T-cell (primary cell): Measurements from ENCODE around the gene PANK1. TPM values are rescaled to one million over a fixed set of nuclear protein-coding genes. Genes with fewer than 3 reads are reported as not detected.

Experiments used
- ATAC-seq, 4 experiments: fragments of 200-7000 bp in 3 of 4; fragments of 150-1000 bp in 1 of 4; cut with Tn5 transposase; replicated peaks in 1 of 4; 1 replicate in 3 of 4; 2 replicates in 1 of 4; pipeline ENCODE4 v1.10.0; 2021; ENCODE audit warnings: moderate library complexity in 3 of 4, mild to moderate bottlenecking in 2 of 4, moderate number of reproducible peaks in 1 of 4
- CTCF ChIA-PET, 2 donors: fragments of 300-600 bp; sonication (Branson Sonifier 250); formaldehyde crosslinking; loops; one replicate each; lab custom pipeline; 2022; ENCODE audit warnings: antibody characterized with exemption in 2 of 2; lab: Charles Lee
- POLR2A ChIA-PET, 2 donors: fragments of 300-600 bp; sonication (Branson Sonifier 250); formaldehyde crosslinking; loops; one replicate each; lab custom pipeline; 2022; ENCODE audit warnings: antibody characterized with exemption in 2 of 2; lab: Charles Lee
- DNase-seq, 35 experiments: peaks; one replicate each; pipeline versions ENCODE4 v3.0.0 to v3.0.0-alpha.2; 2013 to 2023
- H3K27ac ChIP-seq: one replicate; pipeline ENCODE4 v1.5.1; 2013; ENCODE audit warnings: low read length
- H3K27me3 ChIP-seq, 2 experiments: replicated peaks in 1 of 2; 1 replicate in 1 of 2; 2 replicates in 1 of 2; pipeline versions ENCODE4 v1.6.1 to v1.7.0; 2013; ENCODE audit warnings: low read length in 1 of 2, mixed read lengths in 1 of 2; ENCODE audit not compliant: control insufficient read depth in 2 of 2, insufficient read depth in 2 of 2; ENCODE audit errors: extremely low read depth in 1 of 2
- H3K36me3 ChIP-seq, 2 donors: 1 replicate in 1 of 2; 2 replicates in 1 of 2; pipeline versions ENCODE4 v1.6.1 to v1.7.0; 2013; ENCODE audit warnings: low read length in 1 of 2; ENCODE audit not compliant: control insufficient read depth in 2 of 2, insufficient read depth in 1 of 2; ENCODE audit errors: extremely low read depth in 1 of 2
- H3K4me1 ChIP-seq, 2 experiments: 1 replicate in 1 of 2; 2 replicates in 1 of 2; pipeline versions ENCODE4 v1.6.1 to v1.7.0; 2013; ENCODE audit warnings: low read length in 2 of 2, mixed read lengths in 1 of 2; ENCODE audit not compliant: insufficient read depth in 2 of 2, control insufficient read depth in 1 of 2; ENCODE audit errors: extremely low read depth in 1 of 2
- H3K4me3 ChIP-seq, 2 donors: 1 replicate in 1 of 2; 2 replicates in 1 of 2; pipeline versions ENCODE4 v1.5.1 to v1.7.0; 2013; ENCODE audit warnings: mild to moderate bottlenecking in 2 of 2, low read length in 1 of 2, moderate library complexity in 1 of 2; ENCODE audit not compliant: control insufficient read depth in 1 of 2; ENCODE audit errors: extremely low read depth in 1 of 2
- H3K9me3 ChIP-seq: 2 replicates; pipeline ENCODE4 v1.7.0; 2013
- H3K27ac Mint-ChIP-seq, 2 donors: one replicate each; pipeline ENCODE4 v1.8.0; 2020 to 2021; ENCODE audit warnings: mild to moderate bottlenecking in 2 of 2, mixed read lengths in 2 of 2
- H3K27me3 Mint-ChIP-seq, 2 donors: one replicate each; pipeline ENCODE4 v1.8.0; 2021 to 2022; ENCODE audit warnings: mixed read lengths in 2 of 2
- H3K36me3 Mint-ChIP-seq: one replicate; pipeline ENCODE4 v1.8.0; 2021; ENCODE audit warnings: mixed read lengths
- H3K4me1 Mint-ChIP-seq, 3 donors: one replicate each; pipeline ENCODE4 v1.8.0; 2020 to 2022; ENCODE audit warnings: mixed read lengths in 3 of 3, mild to moderate bottlenecking in 1 of 3
- H3K4me3 Mint-ChIP-seq, 3 donors: one replicate each; pipeline ENCODE4 v1.8.0; 2020 to 2022; ENCODE audit warnings: mild to moderate bottlenecking in 3 of 3, mixed read lengths in 3 of 3, moderate library complexity in 3 of 3
- H3K9me3 Mint-ChIP-seq, 3 donors: one replicate each; pipeline ENCODE4 v1.8.0; 2020 to 2022; ENCODE audit warnings: mixed read lengths in 3 of 3
- WGBS: methylation state at CpG from one replicate; pipeline ENCODE4 v1.1.5; 2013; ENCODE audit warnings: missing lambda C conversion rate; ENCODE audit not compliant: insufficient coverage; 5-methylcytosine and 5-hydroxymethylcytosine counted together
- total RNA-seq, 35 experiments: library from RNA in 6 of 35; stranded (reverse) in 6 of 35; fragments of 120-200 nt in 1 of 35; gene quantifications; one replicate each; pipeline versions ENCODE4 v1.2.1 to v1.2.4 and lab custom pipeline; 2013 to 2026

Gene PANK1
- total RNA-seq, 5 donors from 2014 or later (not counting 1 experiment from before 2014, with no cell fraction given): 1.4 to 2.0 (median 1.8) TPM

GRCh38 chr10:89657302-89657701 lies 12.3 kb upstream of the PANK1 start:
- Mint-ChIP-seq H3K9me3 (peaks cover 4 to 5% (median 5%) of the 10 kb centered on the region in 3 donors), H3K27ac (no peak overlapping the region), H3K4me1 (peaks cover 0 to 3% (median 0%) of the 10 kb centered on the region in 3 donors), H3K4me3 (no peak overlapping the region), H3K27me3 (peaks cover 0 to 5% of the 10 kb centered on the region in 2 donors), H3K36me3 (no peaks in the 10 kb centered on the region)
- ATAC-seq: no peak
- no peaks in the 10 kb centered on the region for H3K27me3 ChIP-seq
- DNase-seq: no peak
- H3K27ac ChIP-seq: no peak overlapping the region
- POLR2A ChIA-PET: no interaction called here
- no peaks in the 10 kb centered on the region for H3K4me1 ChIP-seq
- no peaks in the 10 kb centered on the region for H3K9me3 ChIP-seq
- no CpG with 5 or more reads among the region's 1 CpG for WGBS
- CTCF ChIA-PET: no interaction called here
- no peaks in the 10 kb centered on the region for H3K36me3 ChIP-seq
- H3K4me3 ChIP-seq: no peak overlapping the region

GRCh38 chr10:89655722-89656121 lies 10.7 kb upstream of the PANK1 start:
- Mint-ChIP-seq H3K4me3 (no peak overlapping the region), H3K9me3 (peaks cover 4 to 5% (median 5%) of the 10 kb centered on the region in 3 donors), H3K27ac (no peak overlapping the region), H3K4me1 (peaks cover 0 to 3% (median 0%) of the 10 kb centered on the region in 3 donors), H3K36me3 (no peaks in the 10 kb centered on the region), H3K27me3 (peaks cover 0 to 5% of the 10 kb centered on the region in 2 donors)
- H3K4me3 ChIP-seq: no peak overlapping the region
- H3K27ac ChIP-seq: no peak overlapping the region
- H3K36me3 ChIP-seq: no peaks in the 10 kb centered on the region
- ATAC-seq (no peak), DNase-seq (no peak)
- no peaks in the 10 kb centered on the region for H3K27me3 ChIP-seq
- 86% methylated on average over 1 of the region's 1 CpG for WGBS
- ChIA-PET POLR2A (no interaction called here), CTCF (no interaction called here)
- H3K9me3 ChIP-seq: no peaks in the 10 kb centered on the region
- H3K4me1 ChIP-seq: no peaks in the 10 kb centered on the region

- H3K4me1 ChIP-seq: no peaks in the 10 kb centered on the region
- Mint-ChIP-seq H3K4me3 (no peak overlapping the region), H3K9me3 (peaks cover 4 to 5% (median 5%) of the 10 kb centered on the region in 3 donors), H3K36me3 (no peaks in the 10 kb centered on the region), H3K4me1 (peaks cover 0 to 3% (median 0%) of the 10 kb centered on the region in 3 donors), H3K27me3 (peaks cover 8 to 13% of the 10 kb centered on the region in 2 donors), H3K27ac (no peak overlapping the region)
- ChIA-PET POLR2A (no interaction called here), CTCF (no interaction called here)
- DNase-seq: no peak
- ATAC-seq: no peak
- H3K9me3 ChIP-seq: no peaks in the 10 kb centered on the region
- no CpG with 5 or more reads among the region's 6 CpGs for WGBS
- no peaks in the 10 kb centered on the region for H3K36me3 ChIP-seq
- no peak overlapping the region for H3K4me3 ChIP-seq
- H3K27me3 ChIP-seq: peaks cover 0 to 3% of the 10 kb centered on the region in 2 experiments
- H3K27ac ChIP-seq: no peak overlapping the region
Measured at GRCh38 chr10:89653410-89653869, 8.4 kb upstream of the PANK1 start.

- ATAC-seq: no peak
- H3K4me3 Mint-ChIP-seq: no peak overlapping the region
- H3K4me1 Mint-ChIP-seq: peaks cover 0 to 3% (median 0%) of the 10 kb centered on the region in 3 donors
- Histone ChIP-seq H3K4me1 (no peaks in the 10 kb centered on the region), H3K9me3 (no peaks in the 10 kb centered on the region), H3K4me3 (no peak overlapping the region), H3K27ac (no peak overlapping the region), H3K27me3 (peaks cover 0 to 3% of the 10 kb centered on the region in 2 experiments), H3K36me3 (no peaks in the 10 kb centered on the region)
- DNase-seq: no peak
- 100% methylated on average over 3 of the region's 3 CpGs for WGBS
- peaks cover 9 to 17% of the 10 kb centered on the region in 2 donors for H3K27me3 Mint-ChIP-seq
- ChIA-PET CTCF (no interaction called here), POLR2A (no interaction called here)
- H3K36me3 Mint-ChIP-seq: no peaks in the 10 kb centered on the region
- H3K9me3 Mint-ChIP-seq: peaks cover 4 to 5% (median 5%) of the 10 kb centered on the region in 3 donors
- no peak overlapping the region for H3K27ac Mint-ChIP-seq
Measured at GRCh38 chr10:89652806-89653370, 7.8 kb upstream of the PANK1 start.

- H3K9me3 ChIP-seq: no peaks in the 10 kb centered on the region
- peaks cover 0 to 3% of the 10 kb centered on the region in 2 experiments for H3K27me3 ChIP-seq
- whole genome bisulfite sequencing: 40% methylated on average over 1 of the region's 3 CpGs
- DNase-seq (no peak), ATAC-seq (no peak)
- H3K27ac ChIP-seq: no peak overlapping the region
- no peaks in the 10 kb centered on the region for H3K36me3 ChIP-seq
- POLR2A ChIA-PET: no interaction called here
- no peak overlapping the region for H3K4me3 Mint-ChIP-seq
- no peak overlapping the region for H3K27ac Mint-ChIP-seq
- H3K27me3 Mint-ChIP-seq: peaks cover 9 to 17% of the 10 kb centered on the region in 2 donors
- H3K9me3 Mint-ChIP-seq: peaks cover 4 to 5% (median 5%) of the 10 kb centered on the region in 3 donors
- H3K36me3 Mint-ChIP-seq: no peaks in the 10 kb centered on the region
- no peak overlapping the region for H3K4me3 ChIP-seq
- H3K4me1 ChIP-seq: no peaks in the 10 kb centered on the region
- CTCF ChIA-PET: no interaction called here
- peaks cover 0 to 3% (median 0%) of the 10 kb centered on the region in 3 donors for H3K4me1 Mint-ChIP-seq
Measured at GRCh38 chr10:89651916-89652573, 7.0 kb upstream of the PANK1 start.

GRCh38 chr10:89651205-89651915 lies 6.3 kb upstream of the PANK1 start:
- no peaks in the 10 kb centered on the region for H3K9me3 ChIP-seq
- no peaks in the 10 kb centered on the region for H3K36me3 ChIP-seq
- H3K4me3 ChIP-seq: no peak overlapping the region
- ATAC-seq (no peak), DNase-seq (no peak)
- no peak overlapping the region for H3K27ac ChIP-seq
- Mint-ChIP-seq H3K36me3 (no peaks in the 10 kb centered on the region), H3K4me1 (peaks cover 0 to 7% (median 0%) of the 10 kb centered on the region in 3 donors), H3K27ac (no peak overlapping the region), H3K4me3 (no peak overlapping the region), H3K9me3 (peaks cover 4 to 5% (median 5%) of the 10 kb centered on the region in 3 donors), H3K27me3 (peaks cover 9 to 17% of the 10 kb centered on the region in 2 donors)
- 80% methylated on average over 1 of the region's 5 CpGs for WGBS
- POLR2A ChIA-PET: no interaction called here
- H3K4me1 ChIP-seq: no peaks in the 10 kb centered on the region
- peaks cover 0 to 3% of the 10 kb centered on the region in 2 experiments for H3K27me3 ChIP-seq
- CTCF ChIA-PET: interaction anchor here in 1 of 2 donors (1.0 kb wide), 1 partner anchor 13 kb away, joined by 3 read pairs; no protein-coding TSS in a partner anchor
